T-helper 17 cell (primary cell): ENCODE measurements around the gene LTBP3. TPM values are rescaled to one million over a fixed set of nuclear protein-coding genes. Genes with fewer than 3 reads are reported as not detected.
A peak's percentile ranks its signal among the peaks of the same experiment; 100 is the strongest.

Source experiments
- ATAC-seq: fragments of 150-1000 bp; cut with Tn5 transposase; 2 replicates; pipeline ENCODE4 v1.10.0; 2021; ENCODE audit warnings: mild to moderate bottlenecking, moderate library complexity
- DNase-seq, 3 donors: peaks; one replicate each; pipeline versions ENCODE4 v3.0.0 to v3.0.0-alpha.2; 2020 to 2021
- H3K9me3 ChIP-seq: one replicate; pipeline ENCODE4 v1.7.0; 2013; ENCODE audit warnings: low read length, mild to moderate bottlenecking; ENCODE audit not compliant: control insufficient read depth, poor library complexity, severe bottlenecking
- H3K27ac Mint-ChIP-seq: one replicate; pipeline ENCODE4 v1.8.0; 2022; ENCODE audit warnings: mild to moderate bottlenecking, moderate library complexity, mixed read lengths
- H3K27me3 Mint-ChIP-seq: one replicate; pipeline ENCODE4 v1.8.0; 2022; ENCODE audit warnings: mixed read lengths
- H3K36me3 Mint-ChIP-seq: one replicate; pipeline ENCODE4 v1.8.0; 2022; ENCODE audit warnings: low read depth, mixed read lengths
- H3K4me1 Mint-ChIP-seq: one replicate; pipeline ENCODE4 v1.8.0; 2022; ENCODE audit warnings: mild to moderate bottlenecking, mixed read lengths
- H3K4me3 Mint-ChIP-seq: one replicate; pipeline ENCODE4 v1.8.0; 2022; ENCODE audit warnings: mild to moderate bottlenecking, moderate library complexity, mixed read lengths
- total RNA-seq, 4 donors: library from RNA in 2 of 4; stranded (reverse) in 2 of 4; gene quantifications; one replicate each; pipeline ENCODE4 v1.2.3 and lab custom pipeline; 2022 to 2026

LTBP3 gene
- total RNA-seq, 2 donors from 2014 or later: 123 to 187 TPM

GRCh38 chr11:65580031-65580692 lies 22.0 kb upstream of the LTBP3 start:
- peak overlapping the region; percentile 72 for H3K27ac Mint-ChIP-seq
- peaks cover 8% of the 10 kb centered on the region for H3K36me3 Mint-ChIP-seq
- H3K4me3 Mint-ChIP-seq: peak overlapping the region; percentile 47
- no peaks in the 10 kb centered on the region for H3K9me3 ChIP-seq
- ATAC-seq (no peak), DNase-seq (no peak)
- no peaks in the 10 kb centered on the region for H3K27me3 Mint-ChIP-seq
- H3K4me1 Mint-ChIP-seq: peaks cover 43% of the 10 kb centered on the region

- no peaks in the 10 kb centered on the region for H3K27me3 Mint-ChIP-seq
- H3K36me3 Mint-ChIP-seq: peaks cover 8% of the 10 kb centered on the region
- peaks cover 49% of the 10 kb centered on the region for H3K4me1 Mint-ChIP-seq
- no peaks in the 10 kb centered on the region for H3K9me3 ChIP-seq
- no peak overlapping the region for H3K4me3 Mint-ChIP-seq
- DNase-seq: no peak
- no peak for ATAC-seq
- no peak overlapping the region for H3K27ac Mint-ChIP-seq
Measured at GRCh38 chr11:65579291-65579690, 21.1 kb upstream of the LTBP3 start.

- ATAC-seq (no peak), DNase-seq (no peak)
- peaks cover 50% of the 10 kb centered on the region for H3K4me1 Mint-ChIP-seq
- H3K4me3 Mint-ChIP-seq: peak overlapping the region; percentile 74
- H3K27ac Mint-ChIP-seq: peak overlapping the region; percentile 94
- H3K36me3 Mint-ChIP-seq: peaks cover 8% of the 10 kb centered on the region
- H3K9me3 ChIP-seq: no peaks in the 10 kb centered on the region
- no peaks in the 10 kb centered on the region for H3K27me3 Mint-ChIP-seq
Measured at GRCh38 chr11:65578667-65579066, 20.5 kb upstream of the LTBP3 start.

- H3K27ac Mint-ChIP-seq: peak overlapping the region; percentile 94
- peaks cover 5% of the 10 kb centered on the region for H3K36me3 Mint-ChIP-seq
- ATAC-seq: no peak
- no peak for DNase-seq
- H3K9me3 ChIP-seq: no peaks in the 10 kb centered on the region
- peak overlapping the region; percentile 94 for H3K4me3 Mint-ChIP-seq
- H3K27me3 Mint-ChIP-seq: no peaks in the 10 kb centered on the region
- H3K4me1 Mint-ChIP-seq: peaks cover 52% of the 10 kb centered on the region
Measured at GRCh38 chr11:65578134-65578533, 20.0 kb upstream of the LTBP3 start.

GRCh38 chr11:65577756-65578109 lies 19.6 kb upstream of the LTBP3 start:
- peaks cover 5% of the 10 kb centered on the region for H3K36me3 Mint-ChIP-seq
- H3K9me3 ChIP-seq: no peaks in the 10 kb centered on the region
- H3K4me1 Mint-ChIP-seq: peaks cover 50% of the 10 kb centered on the region
- ATAC-seq (no peak), DNase-seq (no peak)
- H3K4me3 Mint-ChIP-seq: peak overlapping the region; percentile 94
- H3K27ac Mint-ChIP-seq: peak overlapping the region; percentile 94
- no peaks in the 10 kb centered on the region for H3K27me3 Mint-ChIP-seq

- peaks cover 46% of the 10 kb centered on the region for H3K4me1 Mint-ChIP-seq
- no peaks in the 10 kb centered on the region for H3K27me3 Mint-ChIP-seq
- ATAC-seq (no peak), DNase-seq (no peak)
- peak overlapping the region; percentile 94 for H3K4me3 Mint-ChIP-seq
- peak overlapping the region; percentile 94 for H3K27ac Mint-ChIP-seq
- H3K36me3 Mint-ChIP-seq: peaks cover 5% of the 10 kb centered on the region
- H3K9me3 ChIP-seq: no peaks in the 10 kb centered on the region
Measured at GRCh38 chr11:65576867-65577755, 19.0 kb upstream of the LTBP3 start.

GRCh38 chr11:65576232-65576866 lies 18.2 kb upstream of the LTBP3 start:
- ATAC-seq (no peak), DNase-seq (no peak)
- Mint-ChIP-seq H3K27me3 (no peaks in the 10 kb centered on the region), H3K4me1 (peaks cover 47% of the 10 kb centered on the region), H3K27ac (peak overlapping the region; percentile 94), H3K36me3 (peaks cover 5% of the 10 kb centered on the region), H3K4me3 (peak overlapping the region; percentile 94)
- H3K9me3 ChIP-seq: no peaks in the 10 kb centered on the region

- H3K27ac Mint-ChIP-seq: peak within 1 kb of the TSS; percentile 99
- DNase-seq: peak; percentile 66 to 89 (median 85)
- H3K4me1 Mint-ChIP-seq: peaks cover 51% of the 10 kb centered on the region
- H3K4me3 Mint-ChIP-seq: peak within 1 kb of the TSS; percentile 94
- peak; percentile 40 for ATAC-seq
- H3K36me3 Mint-ChIP-seq: peaks cover 5% of the 10 kb centered on the region
- no peaks in the 10 kb centered on the region for H3K27me3 Mint-ChIP-seq
- no peaks in the 10 kb centered on the region for H3K9me3 ChIP-seq
Measured at GRCh38 chr11:65575568-65576231, 17.5 kb upstream of the LTBP3 start, which contains the start of gene EHBP1L1. TSS of gene EHBP1L1 (plus strand) at chr11:65576053. CDS start at chr11:65576303, 250 bp downstream.

- peaks cover 53% of the 10 kb centered on the region for H3K4me1 Mint-ChIP-seq
- ATAC-seq (no peak), DNase-seq (peak in 1 of 3 donors; percentile 33)
- peak overlapping the region; percentile 99 for H3K27ac Mint-ChIP-seq
- peak overlapping the region; percentile 94 for H3K4me3 Mint-ChIP-seq
- no peaks in the 10 kb centered on the region for H3K9me3 ChIP-seq
- peaks cover 7% of the 10 kb centered on the region for H3K36me3 Mint-ChIP-seq
- no peaks in the 10 kb centered on the region for H3K27me3 Mint-ChIP-seq
Measured at GRCh38 chr11:65574811-65575567, 16.8 kb upstream of the LTBP3 start.

- Mint-ChIP-seq H3K36me3 (peaks cover 7% of the 10 kb centered on the region), H3K4me3 (peak overlapping the region; percentile 94), H3K27me3 (no peaks in the 10 kb centered on the region), H3K27ac (peak overlapping the region; percentile 99), H3K4me1 (peaks cover 57% of the 10 kb centered on the region)
- ATAC-seq (peak; percentile 31), DNase-seq (peak; percentile 70 to 90 (median 87))
- H3K9me3 ChIP-seq: no peaks in the 10 kb centered on the region
Measured at GRCh38 chr11:65574109-65574810, 16.1 kb upstream of the LTBP3 start.

- Mint-ChIP-seq H3K27ac (peak overlapping the region; percentile 99), H3K4me1 (peaks cover 63% of the 10 kb centered on the region), H3K4me3 (peak overlapping the region; percentile 94), H3K36me3 (peaks cover 6% of the 10 kb centered on the region), H3K27me3 (no peaks in the 10 kb centered on the region)
- DNase-seq (no peak), ATAC-seq (no peak)
- no peaks in the 10 kb centered on the region for H3K9me3 ChIP-seq
Measured at GRCh38 chr11:65573391-65574079, 15.4 kb upstream of the LTBP3 start.
